Osteoblast (primary cell): Measurements from ENCODE around the gene LSP1. TPM values are rescaled to one million over a fixed set of nuclear protein-coding genes. Genes with fewer than 3 reads are reported as not detected.
A peak's percentile ranks its signal among the peaks of the same experiment; 100 is the strongest.

Source experiments
- DNase-seq: peaks from one replicate; pipeline ENCODE4 v3.0.0; 2011; ENCODE audit warnings: low spot score, mixed read lengths; ENCODE audit not compliant: insufficient read length; ENCODE audit errors: missing footprints
- H2AFZ ChIP-seq: 2 replicates; pipeline ENCODE4 v1.6.0; 2011; ENCODE audit warnings: mild to moderate bottlenecking, low read length
- H3K27ac ChIP-seq: 2 replicates; pipeline ENCODE4 v1.5.1; 2011; ENCODE audit warnings: mild to moderate bottlenecking, low read depth, low read length, moderate library complexity
- H3K27me3 ChIP-seq: 2 replicates; pipeline ENCODE4 v1.6.0; 2012; ENCODE audit warnings: mild to moderate bottlenecking, control low read depth, inconsistent platforms, low read length, moderate library complexity; ENCODE audit not compliant: insufficient read depth
- H3K36me3 ChIP-seq: 2 replicates; pipeline ENCODE4 v1.5.1; 2011; ENCODE audit warnings: mild to moderate bottlenecking, low read length, control low read depth, moderate library complexity; ENCODE audit not compliant: insufficient read depth
- H3K4me1 ChIP-seq: 2 replicates; pipeline ENCODE4 v1.5.1; 2011; ENCODE audit warnings: mild to moderate bottlenecking, low read length, control low read depth, moderate library complexity; ENCODE audit not compliant: insufficient read depth
- H3K4me2 ChIP-seq: 2 replicates; pipeline ENCODE4 v1.6.0; 2011; ENCODE audit warnings: mild to moderate bottlenecking, low read length; ENCODE audit not compliant: insufficient read depth
- H3K4me3 ChIP-seq: fragments of 200-600 bp; sonication (generic); 3 replicates; pipeline ENCODE4 v1.5.1; 2012; ENCODE audit warnings: mild to moderate bottlenecking, low read length, inconsistent platforms; ENCODE audit not compliant: insufficient read depth
- H3K79me2 ChIP-seq: 2 replicates; pipeline ENCODE4 v1.6.0; 2012; ENCODE audit warnings: mild to moderate bottlenecking, low read length, control low read depth, inconsistent platforms; ENCODE audit not compliant: insufficient read depth
- H3K9me3 ChIP-seq: 2 replicates; pipeline ENCODE4 v1.5.1; 2011; ENCODE audit warnings: low read depth, low read length, control low read depth
- H4K20me1 ChIP-seq: 2 replicates; pipeline ENCODE4 v1.6.0; 2012; ENCODE audit warnings: mild to moderate bottlenecking, low read length, control low read depth; ENCODE audit not compliant: insufficient read depth
- total RNA-seq: library from RNA; depleted of rRNA; stranded (reverse); fragments of >200 nt; gene quantifications from 2 replicates; pipeline ENCODE4 v1.2.3, GENCODE V29; 2012
- TF ChIP-seq, protein P1 (sequence below): IDR thresholded peaks from 2 replicates; pipeline ENCODE4 v1.5.1; 2011; ENCODE audit warnings: mild to moderate bottlenecking, low read depth, low read length, moderate library complexity; ENCODE audit errors: extremely low read depth

LSP1 gene
- total RNA-seq, 1 donor = 54.6 TPM

DNA sequence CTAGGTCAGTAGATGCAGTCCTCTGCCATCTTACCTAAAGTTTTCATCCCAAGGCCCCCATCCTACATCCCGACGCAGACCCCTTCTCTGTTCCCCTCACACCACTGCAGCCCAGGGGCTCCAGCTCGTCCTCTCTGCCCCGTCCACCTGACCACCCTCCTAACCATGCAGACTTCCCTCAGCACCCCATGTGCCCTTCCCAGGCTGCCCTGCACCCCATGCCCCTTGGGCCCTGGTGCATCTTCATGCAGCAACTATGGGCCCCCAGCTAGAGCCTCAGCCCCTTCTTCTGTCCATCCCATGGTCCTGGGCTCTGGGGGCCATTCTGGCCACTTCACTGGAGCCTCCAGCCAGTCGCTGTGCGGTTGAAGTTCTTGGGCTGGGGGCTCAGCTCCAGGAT is 35.9 kb downstream of the LSP1 start:
- Histone ChIP-seq H4K20me1 (no peaks in the 10 kb centered on the region), H3K36me3 (peaks cover 12% of the 10 kb centered on the region), H2AFZ (no peak overlapping the region), H3K4me2 (no peak overlapping the region), H3K27me3 (no peaks in the 10 kb centered on the region), H3K4me1 (no peaks in the 10 kb centered on the region), H3K9me3 (no peaks in the 10 kb centered on the region), H3K4me3 (no peak overlapping the region), H3K27ac (no peak overlapping the region), H3K79me2 (no peaks in the 10 kb centered on the region)
- peak; percentile 49 for DNase-seq
- TF ChIP-seq, protein P1, sequence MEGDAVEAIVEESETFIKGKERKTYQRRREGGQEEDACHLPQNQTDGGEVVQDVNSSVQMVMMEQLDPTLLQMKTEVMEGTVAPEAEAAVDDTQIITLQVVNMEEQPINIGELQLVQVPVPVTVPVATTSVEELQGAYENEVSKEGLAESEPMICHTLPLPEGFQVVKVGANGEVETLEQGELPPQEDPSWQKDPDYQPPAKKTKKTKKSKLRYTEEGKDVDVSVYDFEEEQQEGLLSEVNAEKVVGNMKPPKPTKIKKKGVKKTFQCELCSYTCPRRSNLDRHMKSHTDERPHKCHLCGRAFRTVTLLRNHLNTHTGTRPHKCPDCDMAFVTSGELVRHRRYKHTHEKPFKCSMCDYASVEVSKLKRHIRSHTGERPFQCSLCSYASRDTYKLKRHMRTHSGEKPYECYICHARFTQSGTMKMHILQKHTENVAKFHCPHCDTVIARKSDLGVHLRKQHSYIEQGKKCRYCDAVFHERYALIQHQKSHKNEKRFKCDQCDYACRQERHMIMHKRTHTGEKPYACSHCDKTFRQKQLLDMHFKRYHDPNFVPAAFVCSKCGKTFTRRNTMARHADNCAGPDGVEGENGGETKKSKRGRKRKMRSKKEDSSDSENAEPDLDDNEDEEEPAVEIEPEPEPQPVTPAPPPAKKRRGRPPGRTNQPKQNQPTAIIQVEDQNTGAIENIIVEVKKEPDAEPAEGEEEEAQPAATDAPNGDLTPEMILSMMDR = no peak

DNA sequence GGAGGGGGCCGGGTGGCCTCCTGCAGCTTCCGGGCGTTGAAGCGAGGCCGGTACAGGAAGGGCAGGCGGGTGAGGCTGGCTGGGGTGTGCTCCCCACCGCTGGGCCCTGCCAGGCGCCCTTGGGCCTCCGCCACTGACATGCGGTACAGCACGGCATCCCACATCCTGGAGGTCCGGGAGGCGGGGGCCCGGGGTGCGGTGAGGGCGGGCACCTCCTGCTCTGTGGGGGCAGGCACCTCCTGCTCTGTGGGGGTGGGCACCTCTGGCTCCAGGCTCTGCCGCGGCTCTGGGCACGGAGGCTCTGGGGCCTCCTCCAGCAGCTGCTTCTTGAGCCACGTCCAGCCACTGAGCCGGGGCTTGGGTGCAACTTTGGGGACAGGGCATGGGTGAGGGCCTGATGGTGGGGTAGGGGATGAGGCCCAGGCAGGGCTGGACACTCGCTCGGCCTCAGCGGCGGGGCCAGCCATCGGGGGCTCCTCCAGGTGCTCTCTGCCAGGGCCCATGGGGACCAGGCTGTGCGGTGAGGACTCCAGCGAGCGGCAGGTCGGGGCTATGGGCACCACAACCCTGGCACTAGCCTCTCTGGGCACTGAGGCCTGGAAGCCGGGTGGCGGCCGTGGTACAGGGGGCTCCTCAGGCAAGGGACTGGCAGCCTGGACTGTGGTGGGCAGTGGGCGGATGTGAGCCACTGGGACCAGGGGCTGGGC is 36.5 kb downstream of the LSP1 start:
- peak; percentile 62 for DNase-seq
- H3K9me3 ChIP-seq = no peaks in the 10 kb centered on the region
- peaks cover 7% of the 10 kb centered on the region for H3K36me3 ChIP-seq
- no peaks in the 10 kb centered on the region for H3K4me1 ChIP-seq
- no peaks in the 10 kb centered on the region for H3K27me3 ChIP-seq
- H3K27ac ChIP-seq = no peak overlapping the region
- no peaks in the 10 kb centered on the region for H3K79me2 ChIP-seq
- no peak overlapping the region for H2AFZ ChIP-seq
- H3K4me2 ChIP-seq = no peak overlapping the region
- H3K4me3 ChIP-seq = no peak overlapping the region
- no peaks in the 10 kb centered on the region for H4K20me1 ChIP-seq
- TF ChIP-seq, protein P1 = no peak

DNA sequence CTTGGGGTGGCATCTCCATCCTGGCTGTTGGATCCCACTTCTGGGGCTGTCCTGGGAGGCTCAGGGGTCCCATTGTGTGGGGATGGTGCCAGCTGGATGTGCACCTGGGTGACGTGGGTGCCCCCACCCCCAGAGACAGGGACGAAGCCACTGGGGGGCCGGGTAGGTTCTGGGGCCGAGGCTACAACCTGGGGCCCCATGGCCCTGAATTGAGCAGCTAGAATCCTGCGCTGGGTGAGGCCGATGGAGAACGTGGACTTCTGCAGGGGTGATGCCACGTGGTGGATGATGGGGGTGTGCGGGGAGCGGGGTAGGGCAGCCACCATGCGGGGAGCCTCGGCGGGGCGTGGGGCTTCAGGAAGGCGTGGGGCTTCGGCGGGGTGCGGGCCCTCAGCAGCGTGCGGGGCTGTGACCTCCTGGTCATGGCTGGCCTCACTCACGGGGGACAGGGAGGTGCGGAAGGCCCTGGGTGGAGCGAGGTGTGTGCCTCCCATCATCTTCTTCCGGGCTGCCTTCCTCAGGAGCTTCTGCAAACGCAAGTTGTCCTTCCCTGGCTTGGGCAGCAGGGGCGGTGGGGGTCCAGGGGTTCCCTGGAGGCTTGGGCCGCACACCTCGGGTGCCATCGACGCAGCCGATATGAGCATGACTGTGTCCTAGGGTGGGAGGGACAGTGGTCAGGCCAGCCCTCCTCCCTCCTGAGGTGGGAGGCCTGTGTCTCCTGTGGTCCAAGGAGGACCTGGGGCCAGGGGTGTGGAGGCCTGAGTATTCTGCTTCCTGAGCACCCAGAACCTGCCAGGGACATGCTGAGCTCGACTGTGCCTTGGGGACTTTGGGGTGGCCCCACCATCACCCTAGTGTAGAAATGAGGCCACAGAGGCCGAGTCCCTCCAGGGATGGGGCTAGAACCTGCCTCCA is 37.3 kb downstream of the LSP1 start:
- no peak overlapping the region for H3K27ac ChIP-seq

More for the DNA sequence above, 37.3 kb downstream of the LSP1 start:
- H3K36me3 ChIP-seq = peaks cover 2% of the 10 kb centered on the region
- DNase-seq = peak; percentile 80
- no peaks in the 10 kb centered on the region for H4K20me1 ChIP-seq
- H3K27me3 ChIP-seq = no peaks in the 10 kb centered on the region
- TF ChIP-seq, protein P1 = no peak
- H3K4me3 ChIP-seq = no peak overlapping the region
- H3K4me2 ChIP-seq = no peak overlapping the region
- H3K9me3 ChIP-seq = no peaks in the 10 kb centered on the region
- H2AFZ ChIP-seq = no peak overlapping the region
- H3K79me2 ChIP-seq = no peaks in the 10 kb centered on the region
- no peaks in the 10 kb centered on the region for H3K4me1 ChIP-seq
